GM23248 (cell line): Measurements from ENCODE around the gene NPIPB5.
"Not testable (repeated sequence)": the region's sequence is repeated elsewhere in the genome, so short reads cannot be mapped to it uniquely, and the experiment has no call there.

Source experiments
- EZH2 ChIP-seq: fragments of 200-600 bp; sonication (generic); IDR thresholded peaks from 2 replicates; pipeline ENCODE4 v1.6.1; 2018; ENCODE audit warnings: antibody characterized with exemption, mild to moderate bottlenecking; ENCODE audit not compliant: insufficient read depth, poor library complexity, severe bottlenecking
- EZH2phosphoT487 ChIP-seq: fragments of 200-600 bp; sonication (generic); IDR thresholded peaks from 2 replicates; pipeline ENCODE4 v1.6.1; 2018; ENCODE audit warnings: antibody characterized with exemption, moderate library complexity, mild to moderate bottlenecking, low read depth; ENCODE audit not compliant: insufficient read depth

GRCh38 chr16:22537996-22538395, 27.3 kb downstream of the NPIPB5 start:
- not testable (repeated sequence) for TF ChIP-seq EZH2, EZH2phosphoT487
